SK-N-SH treated with all-trans-retinoic acid at 6 μM for 48 hours (cell line): ENCODE data around the gene EVI5.

Experiments used
- ATAC-seq: fragments of 200-7000 bp; cut with Tn5 transposase; 3 replicates; pipeline ENCODE4 v1.9.1; 2020; ENCODE audit warnings: mild to moderate bottlenecking, moderate library complexity
- BACH2 ChIP-seq: fragments of 250-450 bp; sonication (Bioruptor Pico); IDR thresholded peaks from 2 replicates; pipeline ENCODE4 v1.9.0; 2021; ENCODE audit warnings: mild to moderate bottlenecking, borderline replicate concordance
- CREB5 ChIP-seq: fragments of 250-450 bp; sonication (Bioruptor Pico); IDR thresholded peaks from 2 replicates; pipeline ENCODE4 v1.5.1; 2020; ENCODE audit warnings: low read depth, mild to moderate bottlenecking, moderate library complexity
- CSRNP3 ChIP-seq: fragments of 250-450 bp; sonication (Bioruptor Pico); IDR thresholded peaks from 2 replicates; pipeline ENCODE4 v1.5.1; 2021; ENCODE audit warnings: mild to moderate bottlenecking, moderate library complexity
- GLIS3 ChIP-seq: fragments of 250-450 bp; sonication (Bioruptor Pico); IDR thresholded peaks from 2 replicates; pipeline ENCODE4 v1.5.0; 2020; ENCODE audit warnings: mild to moderate bottlenecking, moderate library complexity
- ISL1 ChIP-seq: fragments of 250-450 bp; sonication (Bioruptor Pico); IDR thresholded peaks from 2 replicates; pipeline ENCODE4 v2.1.2; 2022; ENCODE audit warnings: mild to moderate bottlenecking, moderate library complexity
- OSR1 ChIP-seq: fragments of 250-450 bp; sonication (Bioruptor Pico); IDR thresholded peaks from 2 replicates; pipeline ENCODE4 v1.8.0; 2022; ENCODE audit warnings: moderate library complexity, mild to moderate bottlenecking, inconsistent platforms
- PATZ1 ChIP-seq: fragments of 250-450 bp; sonication (Bioruptor Pico); IDR thresholded peaks from 2 replicates; pipeline ENCODE4 v1.8.0; 2020; ENCODE audit warnings: mild to moderate bottlenecking, moderate library complexity, borderline replicate concordance
- POU6F1 ChIP-seq: fragments of 250-450 bp; sonication (Bioruptor Pico); IDR thresholded peaks from 2 replicates; pipeline ENCODE4 v1.8.0; 2021; ENCODE audit warnings: low read depth, mild to moderate bottlenecking, moderate library complexity, borderline replicate concordance
- PPARA ChIP-seq: fragments of 250-450 bp; sonication (Bioruptor Pico); IDR thresholded peaks from 2 replicates; pipeline ENCODE4 v1.5.0; 2020; ENCODE audit warnings: mild to moderate bottlenecking, borderline replicate concordance
- RARB ChIP-seq: fragments of 250-450 bp; sonication (Bioruptor Pico); IDR thresholded peaks from 2 replicates; pipeline ENCODE4 v1.8.0; 2021; ENCODE audit warnings: mild to moderate bottlenecking, moderate library complexity
- TCF4 ChIP-seq: fragments of 250-450 bp; sonication (Bioruptor Pico); IDR thresholded peaks from 2 replicates; pipeline ENCODE4 v1.8.0; 2021; ENCODE audit warnings: mild to moderate bottlenecking, moderate library complexity, borderline replicate concordance
- TOX ChIP-seq: fragments of 250-450 bp; sonication (Bioruptor Pico); IDR thresholded peaks from 2 replicates; pipeline ENCODE4 v1.8.0; 2021; ENCODE audit warnings: mild to moderate bottlenecking, moderate library complexity, borderline replicate concordance
- TSHZ2 ChIP-seq: fragments of 250-450 bp; sonication (Bioruptor Pico); IDR thresholded peaks from 2 replicates; pipeline ENCODE4 v1.5.0; 2020; ENCODE audit warnings: mild to moderate bottlenecking, moderate library complexity
- ZC3H10 ChIP-seq: fragments of 250-450 bp; sonication (Bioruptor Pico); IDR thresholded peaks from 2 replicates; pipeline ENCODE4 v1.5.1; 2021; ENCODE audit warnings: mild to moderate bottlenecking, moderate library complexity
- ZFP3 ChIP-seq: fragments of 250-450 bp; sonication (Bioruptor Pico); IDR thresholded peaks from 2 replicates; pipeline ENCODE4 v1.5.0; 2020; ENCODE audit warnings: mild to moderate bottlenecking, moderate library complexity
- ZFP30 ChIP-seq: fragments of 450-650 bp; formaldehyde crosslinking; IDR thresholded peaks from 2 replicates; pipeline ENCODE4 v1.5.0; 2022; ENCODE audit warnings: mild to moderate bottlenecking, moderate library complexity
- ZNF70 ChIP-seq: fragments of 450-650 bp; formaldehyde crosslinking; IDR thresholded peaks from 2 replicates; pipeline ENCODE4 v1.5.0; 2020; ENCODE audit warnings: mild to moderate bottlenecking, moderate library complexity
- ZNF8 ChIP-seq: fragments of 450-650 bp; formaldehyde crosslinking; IDR thresholded peaks from 2 replicates; pipeline ENCODE4 v1.5.0; 2020; ENCODE audit warnings: mild to moderate bottlenecking, moderate library complexity

EVI5 gene

GRCh38 chr1:92479587-92479986 is 305.3 kb downstream of the EVI5 start:
- TF ChIP-seq ZNF8 (CRISPR knock-in tag) (no peak), PPARA (CRISPR knock-in tag) (no peak), TSHZ2 (no peak), CREB5 (no peak), PATZ1 (no peak), OSR1 (CRISPR knock-in tag) (no peak), TOX (CRISPR knock-in tag) (no peak)
- ATAC-seq: no peak

- no peak for TF ChIP-seq TSHZ2
- TF ChIP-seq TCF4 (CRISPR knock-in tag): no peak
- no peak for TF ChIP-seq GLIS3 (CRISPR knock-in tag)
- no peak for TF ChIP-seq PPARA (CRISPR knock-in tag)
- TF ChIP-seq ZC3H10: no peak
- no peak for TF ChIP-seq PATZ1
- TF ChIP-seq ZFP3: no peak
- TF ChIP-seq TOX (CRISPR knock-in tag): no peak
These were observed 306.5 kb downstream of the EVI5 start for GRCh38 chr1:92478393-92478792.

GRCh38 chr1:92476071-92476631 is 308.8 kb downstream of the EVI5 start:
- no peak for ATAC-seq
- TF ChIP-seq ZNF8 (CRISPR knock-in tag) (no peak), PATZ1 (no peak), ZFP30 (CRISPR knock-in tag) (no peak), BACH2 (CRISPR knock-in tag) (no peak), OSR1 (CRISPR knock-in tag) (no peak), GLIS3 (CRISPR knock-in tag) (no peak), CREB5 (no peak), POU6F1 (CRISPR knock-in tag) (no peak), ZNF70 (CRISPR knock-in tag) (no peak), RARB (no peak), PPARA (CRISPR knock-in tag) (no peak), TCF4 (CRISPR knock-in tag) (no peak), ISL1 (CRISPR knock-in tag) (no peak), ZC3H10 (no peak), CSRNP3 (CRISPR knock-in tag) (no peak)
- TF ChIP-seq, all 23 proteins: peak for 0

More at GRCh38 chr1:92478393-92478792, 306.5 kb downstream of the EVI5 start:
- no peak for ATAC-seq
